Smooth muscle cell (in vitro differentiated cells): ENCODE data around the gene MBNL2. TPM values are rescaled to one million over a fixed set of nuclear protein-coding genes. Genes with fewer than 3 reads are reported as not detected.
"Not testable (repeated sequence)": the region's sequence is repeated elsewhere in the genome, so short reads cannot be mapped to it uniquely, and the experiment has no call there.

ENCODE experiments used
- DNase-seq: peaks from one replicate; lab custom pipeline; 2025; ENCODE audit not compliant: unreplicated experiment; lab: John Stamatoyannopoulos, UW
- H2AFZ ChIP-seq: fragments of 200-600 bp; sonication (generic); 2 replicates; pipeline ENCODE4 v1.6.0; 2016; ENCODE audit warnings: antibody characterized with exemption, low read depth, mild to moderate bottlenecking
- H3F3A ChIP-seq: fragments of 200-600 bp; sonication (generic); 2 replicates; pipeline ENCODE4 v1.6.0; 2017; ENCODE audit warnings: antibody characterized with exemption, low read depth
- H3K27ac ChIP-seq: fragments of 200-600 bp; sonication (generic); 2 replicates; pipeline ENCODE4 v1.5.1; 2016; ENCODE audit warnings: low read depth, mild to moderate bottlenecking
- H3K27me3 ChIP-seq: fragments of 200-600 bp; sonication (generic); 2 replicates; pipeline ENCODE4 v1.6.1; 2016; ENCODE audit warnings: low read depth, mild to moderate bottlenecking
- H3K36me3 ChIP-seq: fragments of 200-600 bp; sonication (generic); 2 replicates; pipeline ENCODE4 v1.5.1; 2016; ENCODE audit warnings: low read depth
- H3K4me1 ChIP-seq: fragments of 200-600 bp; sonication (generic); 2 replicates; pipeline ENCODE4 v1.5.1; 2016; ENCODE audit warnings: low read depth
- H3K4me2 ChIP-seq: fragments of 200-600 bp; sonication (generic); 2 replicates; pipeline ENCODE4 v1.6.0; 2016; ENCODE audit warnings: mild to moderate bottlenecking
- H3K4me3 ChIP-seq: fragments of 200-600 bp; sonication (generic); 2 replicates; pipeline ENCODE4 v1.5.1; 2016; ENCODE audit warnings: mild to moderate bottlenecking
- H3K79me2 ChIP-seq: fragments of 200-600 bp; sonication (generic); 2 replicates; pipeline ENCODE4 v1.6.0; 2016; ENCODE audit warnings: low read depth, mild to moderate bottlenecking
- H3K9ac ChIP-seq: fragments of 200-600 bp; sonication (generic); 2 replicates; pipeline ENCODE4 v1.6.0; 2016; ENCODE audit warnings: low read depth
- H3K9me3 ChIP-seq: fragments of 200-600 bp; sonication (generic); replicated peaks from 2 replicates; pipeline ENCODE4 v1.5.1; 2016; ENCODE audit warnings: low read depth
- H4K20me1 ChIP-seq: fragments of 200-600 bp; sonication (generic); 2 replicates; pipeline ENCODE4 v1.6.0; 2016; ENCODE audit warnings: low read depth
- CTCF ChIP-seq: fragments of 200-600 bp; sonication (generic); IDR thresholded peaks from 2 replicates; pipeline ENCODE4 v1.5.1; 2017; ENCODE audit warnings: borderline replicate concordance, mild to moderate bottlenecking, antibody characterized with exemption; ENCODE audit not compliant: insufficient read depth, poor library complexity, severe bottlenecking
- WGBS: methylation state at CpG from one replicate; pipeline ENCODE4 v1.1.7; 2016; ENCODE audit warnings: low lambda C conversion rate; 5-methylcytosine and 5-hydroxymethylcytosine counted together
- polyA plus RNA-seq: library from polyadenylated mRNA; unstranded; fragments of >200 nt; fragmentation: Nextera tagmentation; extraction: Ambion mirVana; gene quantifications from 2 replicates; pipeline ENCODE4 v1.2.1, GENCODE V29; 2016
- total RNA-seq: library from RNA; depleted of rRNA; stranded (reverse); fragments of >200 nt; gene quantifications from 2 replicates; pipeline ENCODE4 v1.2.3, GENCODE V29; 2014

Gene MBNL2
- total and polyA plus RNA-seq, 2 experiments from 2014 or later: 33.7 to 120 TPM

GRCh38 chr13:97348569-97349100, 126.5 kb downstream of the MBNL2 start:
- TF ChIP-seq CTCF: no peak
- Histone ChIP-seq H3K27ac (no peak overlapping the region), H2AFZ (no peak overlapping the region), H3K9me3 (no peaks in the 10 kb centered on the region), H3K4me3 (no peak overlapping the region), H3K4me2 (no peak overlapping the region), H4K20me1 (peaks cover 6% of the 10 kb centered on the region), H3F3A (no peaks in the 10 kb centered on the region), H3K36me3 (peaks cover 20% of the 10 kb centered on the region), H3K27me3 (no peaks in the 10 kb centered on the region), H3K79me2 (no peaks in the 10 kb centered on the region), H3K9ac (no peak overlapping the region), H3K4me1 (no peaks in the 10 kb centered on the region)
- DNase-seq: no peak
- 96% methylated on average over 5 of the region's 5 CpGs for WGBS

- H3F3A ChIP-seq, H3K4me2 ChIP-seq, H3K9me3 ChIP-seq, H3K27me3 ChIP-seq, H3K4me3 ChIP-seq, H2AFZ ChIP-seq, H3K27ac ChIP-seq, H4K20me1 ChIP-seq, H3K9ac ChIP-seq, H3K4me1 ChIP-seq, DNase-seq, H3K79me2 ChIP-seq: not testable (repeated sequence)
- peaks cover 20% of the 10 kb centered on the region for H3K36me3 ChIP-seq
- 97% methylated on average over 1 of the region's 1 CpG for WGBS
Observed at GRCh38 chr13:97352012-97352411, 129.9 kb downstream of the MBNL2 start.

GRCh38 chr13:97352815-97353214, 130.7 kb downstream of the MBNL2 start:
- no peaks in the 10 kb centered on the region for H3K4me1 ChIP-seq
- H3K79me2 ChIP-seq: no peaks in the 10 kb centered on the region
- no peak overlapping the region for H3K4me3 ChIP-seq
- H3F3A ChIP-seq: no peaks in the 10 kb centered on the region
- peak overlapping the region; percentile 12 for H3K27ac ChIP-seq
- H3K4me2 ChIP-seq: no peak overlapping the region
- H4K20me1 ChIP-seq: no peaks in the 10 kb centered on the region
- TF ChIP-seq CTCF: no peak
- H3K9me3 ChIP-seq: no peaks in the 10 kb centered on the region
- peaks cover 20% of the 10 kb centered on the region for H3K36me3 ChIP-seq
- H3K9ac ChIP-seq: no peak overlapping the region
- no peak overlapping the region for H2AFZ ChIP-seq
- DNase-seq: no peak
- no peaks in the 10 kb centered on the region for H3K27me3 ChIP-seq

- Histone ChIP-seq H4K20me1 (no peaks in the 10 kb centered on the region), H3K4me2 (no peak overlapping the region), H3K9ac (no peak overlapping the region), H3K79me2 (no peaks in the 10 kb centered on the region), H3K36me3 (peaks cover 20% of the 10 kb centered on the region), H3K27me3 (no peaks in the 10 kb centered on the region), H3K27ac (peak overlapping the region; percentile 12), H3K4me3 (no peak overlapping the region), H3F3A (no peaks in the 10 kb centered on the region), H3K9me3 (no peaks in the 10 kb centered on the region), H3K4me1 (no peaks in the 10 kb centered on the region), H2AFZ (no peak overlapping the region)
- DNase-seq: no peak
- 91% methylated on average over 4 of the region's 4 CpGs for WGBS
- TF ChIP-seq CTCF: no peak
Observed at GRCh38 chr13:97353927-97354675, 132.0 kb downstream of the MBNL2 start.
